Central memory CD8-positive, alpha-beta T cell (primary cell): ENCODE results near the gene BACE2.

Source experiments
- ATAC-seq: fragments of 150-1000 bp; cut with Tn5 transposase; replicated peaks from 2 replicates; pipeline ENCODE4 v1.10.0; 2022; ENCODE audit warnings: mild to moderate bottlenecking, moderate FRiP score, moderate number of reproducible peaks; ENCODE audit not compliant: poor library complexity, severe bottlenecking; ENCODE audit errors: extremely low read depth
- DNase-seq, 2 donors: peaks; one replicate each; pipeline ENCODE4 v3.0.0; 2021; ENCODE audit warnings: low spot score in 2 of 2
- H3K27ac Mint-ChIP-seq: one replicate; pipeline ENCODE4 v1.8.0; 2022; ENCODE audit warnings: low read depth, mild to moderate bottlenecking, moderate library complexity, mixed read lengths
- H3K27me3 Mint-ChIP-seq: one replicate; pipeline ENCODE4 v1.8.0; 2022; ENCODE audit warnings: mixed read lengths
- H3K36me3 Mint-ChIP-seq: one replicate; pipeline ENCODE4 v1.8.0; 2022; ENCODE audit warnings: mild to moderate bottlenecking, moderate library complexity, mixed read lengths; ENCODE audit not compliant: insufficient read depth
- H3K4me1 Mint-ChIP-seq: one replicate; pipeline ENCODE4 v1.8.0; 2022; ENCODE audit warnings: mixed read lengths
- H3K4me3 Mint-ChIP-seq: one replicate; pipeline ENCODE4 v1.8.0; 2022; ENCODE audit warnings: mild to moderate bottlenecking, moderate library complexity, mixed read lengths
- H3K9me3 Mint-ChIP-seq: one replicate; pipeline ENCODE4 v1.8.0; 2022; ENCODE audit warnings: mixed read lengths

BACE2 gene

DNA sequence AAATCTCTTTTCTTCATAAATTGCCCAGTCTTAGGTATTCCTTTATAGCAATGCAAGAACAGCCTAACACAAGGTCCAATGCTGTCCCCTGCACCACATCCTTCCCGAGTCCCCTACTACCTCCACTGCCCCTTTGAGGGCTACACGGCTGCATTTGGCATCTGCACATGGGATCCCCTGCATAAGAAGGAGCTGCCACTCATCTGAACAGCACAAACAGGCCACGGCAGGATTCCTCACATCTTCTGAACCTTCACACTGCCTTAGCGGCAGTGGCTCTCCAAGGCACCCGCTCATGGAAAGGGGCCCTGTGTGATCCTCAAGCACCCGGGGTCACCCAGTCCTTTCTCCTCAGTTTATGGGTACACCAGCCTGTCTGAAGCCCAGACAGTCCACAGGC is 29.2 kb upstream of the BACE2 start:
- ATAC-seq (no peak), DNase-seq (no peak)
- Mint-ChIP-seq H3K9me3 (no peaks in the 10 kb centered on the region), H3K4me1 (no peaks in the 10 kb centered on the region), H3K36me3 (no peaks in the 10 kb centered on the region), H3K27ac (no peak overlapping the region), H3K27me3 (peaks cover under 1% of the 10 kb centered on the region), H3K4me3 (no peak overlapping the region)

DNA sequence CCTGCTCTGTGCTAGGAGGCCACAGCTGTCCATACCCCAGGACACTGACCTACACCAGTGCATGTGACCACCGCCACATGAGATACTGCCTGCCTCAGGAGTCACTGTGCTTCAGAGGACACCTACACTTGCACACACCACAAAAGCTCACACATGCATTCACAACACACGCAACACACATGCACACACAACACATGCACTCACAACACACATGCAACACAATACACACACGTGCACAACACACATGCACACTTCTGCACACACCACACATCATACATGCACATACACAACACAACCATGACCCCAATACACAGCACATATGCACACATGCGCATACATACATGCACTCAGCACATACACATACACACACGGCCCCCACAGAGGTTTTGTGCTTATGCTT is 28.7 kb upstream of the BACE2 start:
- ATAC-seq (no peak), DNase-seq (no peak)
- peaks cover 6% of the 10 kb centered on the region for H3K27me3 Mint-ChIP-seq
- H3K4me1 Mint-ChIP-seq: no peaks in the 10 kb centered on the region
- no peak overlapping the region for H3K27ac Mint-ChIP-seq
- no peaks in the 10 kb centered on the region for H3K9me3 Mint-ChIP-seq
- H3K4me3 Mint-ChIP-seq: no peak overlapping the region
- H3K36me3 Mint-ChIP-seq: no peaks in the 10 kb centered on the region

DNA sequence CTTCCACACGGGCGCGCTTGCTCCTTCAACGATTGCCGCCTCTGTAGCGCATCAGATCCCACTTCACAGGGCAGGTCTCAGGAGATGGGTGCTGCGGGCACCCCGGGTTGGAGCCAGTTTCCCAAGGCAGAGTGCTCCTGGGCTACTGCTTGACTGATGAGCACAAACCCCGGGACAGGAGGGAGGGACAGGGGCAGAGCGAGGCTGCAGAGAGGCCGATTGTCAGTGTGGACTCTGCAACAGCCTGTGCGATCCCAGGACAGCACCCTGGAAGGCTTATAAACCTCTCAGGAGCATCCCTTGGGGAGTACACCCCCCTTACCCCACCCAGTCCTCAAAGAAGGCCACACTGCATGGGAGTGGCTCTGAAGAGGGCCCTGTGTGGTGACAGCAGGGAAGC is 28.0 kb upstream of the BACE2 start:
- Mint-ChIP-seq H3K27me3 (peaks cover 13% of the 10 kb centered on the region), H3K9me3 (no peaks in the 10 kb centered on the region), H3K4me3 (no peak overlapping the region), H3K27ac (no peak overlapping the region), H3K36me3 (no peaks in the 10 kb centered on the region), H3K4me1 (no peaks in the 10 kb centered on the region)
- no peak for ATAC-seq
- no peak for DNase-seq

DNA sequence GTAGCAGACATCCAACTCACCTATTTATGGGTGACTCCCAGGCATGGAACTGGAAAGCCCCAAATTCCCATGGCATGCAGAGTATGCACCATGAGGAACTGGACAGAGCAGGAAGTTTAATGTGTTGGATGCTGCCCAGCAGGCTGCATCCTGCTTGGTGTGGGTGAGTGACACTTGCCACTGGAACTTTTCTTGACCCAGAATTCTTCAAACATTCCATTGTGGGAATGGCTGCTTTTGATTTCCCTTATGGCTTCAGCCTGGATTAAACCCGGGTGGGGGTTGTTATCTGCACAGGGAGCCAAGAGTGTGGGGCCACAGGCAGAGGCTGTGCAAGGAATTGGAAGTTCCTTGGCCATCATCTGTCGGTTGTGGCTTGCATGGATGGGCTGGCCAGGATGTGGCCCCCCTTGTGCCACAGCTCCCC is 26.9 kb upstream of the BACE2 start:
- Mint-ChIP-seq H3K27me3 (peaks cover 19% of the 10 kb centered on the region), H3K4me1 (no peaks in the 10 kb centered on the region), H3K27ac (no peak overlapping the region), H3K36me3 (no peaks in the 10 kb centered on the region), H3K9me3 (no peaks in the 10 kb centered on the region), H3K4me3 (no peak overlapping the region)
- DNase-seq: no peak
- no peak for ATAC-seq

DNA sequence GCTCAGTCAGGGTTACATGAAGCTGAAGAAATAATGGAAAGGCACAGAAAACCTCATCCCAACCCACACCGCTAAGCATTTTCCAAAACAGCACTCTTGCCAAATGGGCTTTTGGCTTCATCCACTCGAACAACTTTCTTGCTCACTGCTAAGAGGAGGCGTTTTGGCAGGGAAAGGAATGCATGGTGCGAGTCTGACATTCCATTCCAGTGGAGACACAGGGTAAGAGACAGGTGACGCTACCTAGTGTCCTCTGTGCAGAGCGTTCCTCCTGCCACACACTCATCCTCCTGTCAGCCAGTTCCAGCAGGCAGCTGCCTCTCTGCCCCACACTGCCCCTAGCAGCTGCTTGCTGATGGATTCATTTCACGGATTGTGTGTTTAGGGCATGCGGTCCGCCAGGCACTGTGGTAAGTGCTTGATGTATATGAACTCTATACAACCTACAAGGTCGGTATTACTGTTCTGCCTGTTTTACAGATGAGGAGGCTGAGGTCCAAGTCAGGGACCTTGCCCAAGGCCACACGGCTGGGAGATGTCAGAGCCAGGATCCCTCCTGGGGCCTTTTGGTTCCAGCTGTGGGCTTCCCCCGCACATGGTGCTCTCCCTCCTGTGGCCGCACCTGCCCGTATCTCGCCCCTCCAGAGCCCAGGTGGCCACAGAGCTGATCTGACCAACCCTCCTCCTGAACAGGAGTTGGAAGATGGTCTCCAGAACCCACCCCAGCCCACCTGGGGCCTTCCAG is 25.7 kb upstream of the BACE2 start:
- H3K9me3 Mint-ChIP-seq: no peaks in the 10 kb centered on the region
- H3K4me3 Mint-ChIP-seq: no peak overlapping the region
- DNase-seq (no peak), ATAC-seq (no peak)
- peaks cover 19% of the 10 kb centered on the region for H3K27me3 Mint-ChIP-seq
- no peaks in the 10 kb centered on the region for H3K36me3 Mint-ChIP-seq
- no peaks in the 10 kb centered on the region for H3K4me1 Mint-ChIP-seq
- no peak overlapping the region for H3K27ac Mint-ChIP-seq

DNA sequence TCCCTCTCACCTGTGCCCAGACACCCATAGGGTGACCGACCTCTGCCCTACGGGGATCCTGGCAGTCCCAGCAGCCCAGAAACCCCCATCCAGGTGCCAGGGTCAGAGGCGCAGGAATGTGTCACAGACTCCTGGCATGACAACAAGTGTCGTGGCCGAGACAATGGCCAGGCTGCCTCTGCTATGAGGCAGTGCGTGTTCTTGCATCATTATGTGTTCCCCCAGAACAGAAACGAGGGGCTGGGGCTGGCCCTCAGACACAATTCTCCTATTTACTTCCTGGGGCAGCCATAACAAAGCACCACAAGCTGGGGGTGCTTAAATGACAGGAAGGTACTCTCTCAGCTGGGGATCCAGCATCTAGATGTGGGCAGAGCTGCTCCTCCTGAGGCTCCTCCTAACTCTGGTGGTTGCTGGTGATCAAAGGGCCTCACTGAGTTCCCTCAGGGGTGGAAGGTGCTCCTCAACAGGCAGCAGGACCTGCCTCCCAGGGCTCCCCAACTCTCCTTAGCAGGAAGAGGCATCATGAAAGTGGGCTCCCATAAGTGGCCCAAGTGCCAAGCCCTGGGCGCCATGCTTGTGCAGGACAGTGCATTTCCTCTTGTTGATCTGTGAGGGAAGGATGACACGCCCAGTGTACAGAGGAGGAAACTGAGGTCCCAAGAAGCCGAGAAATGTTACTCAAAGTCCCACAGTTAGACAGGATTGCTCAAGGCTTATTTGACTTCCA is 24.2 kb upstream of the BACE2 start:
- H3K4me1 Mint-ChIP-seq: no peaks in the 10 kb centered on the region
- DNase-seq (no peak), ATAC-seq (no peak)
- H3K27me3 Mint-ChIP-seq: peaks cover 19% of the 10 kb centered on the region
- H3K36me3 Mint-ChIP-seq: no peaks in the 10 kb centered on the region
- H3K9me3 Mint-ChIP-seq: no peaks in the 10 kb centered on the region
- H3K27ac Mint-ChIP-seq: no peak overlapping the region
- no peak overlapping the region for H3K4me3 Mint-ChIP-seq

DNA sequence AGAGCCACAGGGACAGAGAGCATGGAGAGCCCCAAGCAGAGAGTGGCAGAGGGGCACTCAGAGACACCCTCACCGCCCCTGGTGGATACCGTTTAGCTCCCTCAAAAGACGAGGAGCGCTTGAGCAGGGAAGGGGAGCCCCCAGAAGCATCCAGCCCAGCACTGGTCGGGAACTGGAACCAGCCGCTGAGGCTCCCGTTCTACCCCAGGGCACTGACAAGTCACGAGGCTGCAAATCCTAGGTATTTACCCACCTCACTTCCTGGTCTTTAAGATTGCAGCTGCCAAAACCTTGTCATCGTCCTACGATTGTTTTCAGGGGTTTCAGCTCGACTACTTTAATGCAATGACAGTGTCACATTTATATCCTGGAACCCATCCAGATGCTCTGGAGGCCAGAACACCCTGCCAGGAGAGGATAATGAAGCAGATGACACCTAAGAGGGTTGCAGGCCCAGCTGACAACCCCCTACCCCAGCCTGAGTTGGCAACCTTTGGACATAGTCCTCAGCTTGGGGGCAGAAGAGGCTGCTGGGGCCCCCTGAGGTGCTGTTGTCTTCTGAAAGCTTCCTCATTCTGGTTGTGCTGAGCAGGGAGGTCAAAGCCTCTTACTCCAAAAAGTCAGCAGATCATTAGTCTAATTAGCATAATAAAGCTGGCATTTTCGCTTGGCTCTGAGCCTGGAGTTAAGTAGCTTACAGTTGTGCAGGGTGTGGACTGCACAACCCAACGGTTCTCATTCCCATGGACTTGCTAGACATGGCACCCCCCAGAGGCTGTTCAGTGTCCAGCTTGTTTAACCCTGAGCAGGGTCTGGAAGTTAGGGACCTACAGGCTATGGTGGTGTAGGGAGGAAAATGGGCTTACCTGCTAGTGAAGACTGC is 20.6 kb upstream of the BACE2 start:
- DNase-seq: no peak
- peaks cover 19% of the 10 kb centered on the region for H3K27me3 Mint-ChIP-seq
- H3K27ac Mint-ChIP-seq: no peak overlapping the region
- no peak overlapping the region for H3K4me3 Mint-ChIP-seq
- no peaks in the 10 kb centered on the region for H3K36me3 Mint-ChIP-seq
- H3K4me1 Mint-ChIP-seq: no peaks in the 10 kb centered on the region
- no peaks in the 10 kb centered on the region for H3K9me3 Mint-ChIP-seq
- no peak for ATAC-seq

DNA sequence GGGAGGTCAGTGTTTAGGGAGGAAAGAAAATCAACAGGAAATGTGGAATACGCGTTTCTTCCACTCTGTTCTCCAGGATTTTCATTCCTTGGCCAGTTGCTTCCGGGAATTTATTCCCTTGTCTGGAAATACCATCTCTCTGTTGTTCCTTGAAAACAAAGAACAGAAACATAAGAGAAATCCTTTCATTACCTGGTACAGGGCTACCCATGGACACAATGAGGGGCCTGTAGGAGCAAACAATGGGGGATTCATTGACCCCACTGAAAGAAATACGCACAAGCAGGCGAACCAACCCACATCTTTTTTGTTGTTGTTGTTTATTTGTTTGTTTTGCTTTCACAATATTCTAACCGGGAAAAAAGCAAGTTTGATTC is 20.0 kb upstream of the BACE2 start:
- ATAC-seq: no peak
- H3K4me1 Mint-ChIP-seq: no peaks in the 10 kb centered on the region
- DNase-seq: no peak
- H3K36me3 Mint-ChIP-seq: no peaks in the 10 kb centered on the region
- no peak overlapping the region for H3K4me3 Mint-ChIP-seq
- no peak overlapping the region for H3K27ac Mint-ChIP-seq
- no peaks in the 10 kb centered on the region for H3K9me3 Mint-ChIP-seq
- peaks cover 19% of the 10 kb centered on the region for H3K27me3 Mint-ChIP-seq

DNA sequence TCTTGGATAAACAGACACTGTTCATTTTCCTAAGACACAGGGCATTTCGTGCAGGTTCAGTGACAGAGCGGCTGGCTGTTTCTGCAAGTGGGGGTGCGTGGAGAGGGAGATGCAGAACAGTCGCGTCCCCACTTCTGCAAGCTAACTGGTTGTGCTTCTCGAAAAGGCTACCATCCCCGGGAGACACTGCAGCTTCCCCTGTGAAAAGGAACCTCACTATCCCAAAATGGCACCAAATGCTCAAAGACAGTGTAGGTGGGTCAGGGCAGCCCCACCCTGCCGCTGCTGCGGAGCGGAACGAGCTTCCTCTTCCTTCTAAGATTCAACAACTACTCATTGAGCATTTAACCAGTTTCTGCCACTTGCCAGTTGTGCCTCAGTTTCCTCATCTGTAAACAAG is 19.2 kb upstream of the BACE2 start:
- Mint-ChIP-seq H3K36me3 (no peaks in the 10 kb centered on the region), H3K27me3 (peaks cover 22% of the 10 kb centered on the region), H3K27ac (no peak overlapping the region), H3K9me3 (no peaks in the 10 kb centered on the region), H3K4me1 (no peaks in the 10 kb centered on the region), H3K4me3 (no peak overlapping the region)
- ATAC-seq (no peak), DNase-seq (no peak)

DNA sequence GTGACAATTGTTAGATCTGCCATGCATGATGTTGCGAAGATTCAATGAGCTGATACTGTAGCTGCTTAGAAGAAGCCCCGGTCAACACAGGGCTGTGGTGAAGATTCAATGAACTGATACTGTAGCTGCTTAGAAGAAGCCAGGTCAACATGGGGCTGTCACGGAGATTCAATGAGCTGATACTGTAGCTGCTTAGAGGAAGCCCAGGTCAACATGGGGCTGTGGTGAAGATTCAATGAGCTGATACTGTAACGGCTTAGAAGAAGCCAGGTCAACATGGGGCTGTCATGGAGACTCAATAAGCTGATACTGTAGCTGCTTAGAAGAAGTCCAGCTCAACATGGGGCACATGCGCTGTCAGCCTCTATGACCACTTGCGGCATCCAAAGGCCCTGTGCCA is 18.8 kb upstream of the BACE2 start:
- no peak overlapping the region for H3K27ac Mint-ChIP-seq
- ATAC-seq: peak; percentile 40
- H3K4me3 Mint-ChIP-seq: no peak overlapping the region
- DNase-seq: no peak
- no peaks in the 10 kb centered on the region for H3K9me3 Mint-ChIP-seq
- peaks cover 22% of the 10 kb centered on the region for H3K27me3 Mint-ChIP-seq
- H3K4me1 Mint-ChIP-seq: no peaks in the 10 kb centered on the region
- H3K36me3 Mint-ChIP-seq: no peaks in the 10 kb centered on the region

DNA sequence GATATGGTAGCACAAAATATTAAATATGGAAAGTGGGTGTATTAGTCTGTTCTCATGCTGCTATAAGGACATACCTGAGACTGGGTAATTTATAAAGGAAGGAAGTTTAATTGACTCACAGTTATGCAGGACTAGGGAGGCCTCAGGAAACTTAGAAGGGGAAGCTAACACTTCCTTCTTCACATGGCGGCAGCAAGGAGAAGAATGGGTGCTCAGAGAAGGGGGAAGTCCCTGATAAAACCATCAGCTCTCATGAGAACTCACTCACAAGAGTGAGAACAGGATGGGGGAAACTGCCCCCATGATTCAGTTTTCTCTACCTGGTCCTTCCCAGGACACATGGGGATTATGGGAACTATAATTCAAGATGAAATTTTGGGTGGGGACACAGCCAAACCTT is 15.8 kb upstream of the BACE2 start:
- H3K4me3 Mint-ChIP-seq: no peak overlapping the region
- no peaks in the 10 kb centered on the region for H3K36me3 Mint-ChIP-seq
- no peak overlapping the region for H3K27ac Mint-ChIP-seq
- DNase-seq (no peak), ATAC-seq (no peak)
- H3K27me3 Mint-ChIP-seq: peaks cover 12% of the 10 kb centered on the region
- H3K9me3 Mint-ChIP-seq: no peaks in the 10 kb centered on the region
- H3K4me1 Mint-ChIP-seq: no peaks in the 10 kb centered on the region

DNA sequence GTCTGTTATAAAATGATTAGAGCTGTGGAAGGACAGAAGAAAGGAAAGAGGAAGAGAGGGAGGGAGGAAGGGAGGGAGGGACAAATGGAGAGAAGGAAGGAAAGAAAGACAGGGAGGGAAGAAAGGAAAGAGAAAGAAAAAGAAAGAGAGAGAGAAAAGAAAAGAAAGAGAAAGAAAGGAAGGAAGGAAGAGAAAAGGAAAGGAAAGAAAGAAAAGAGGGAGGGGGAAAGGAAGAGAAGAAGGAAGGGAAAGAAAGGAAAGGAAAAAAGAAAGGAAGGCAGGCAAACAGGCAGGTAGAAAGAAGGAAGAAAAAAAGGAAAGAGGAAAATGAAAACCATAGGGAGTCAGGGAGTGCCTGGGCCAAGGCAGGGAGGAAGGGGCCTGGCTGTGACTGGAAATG is 14.5 kb upstream of the BACE2 start:
- H3K36me3 Mint-ChIP-seq: no peaks in the 10 kb centered on the region
- no peak for DNase-seq
- peaks cover 2% of the 10 kb centered on the region for H3K9me3 Mint-ChIP-seq
- peaks cover 12% of the 10 kb centered on the region for H3K27me3 Mint-ChIP-seq
- H3K4me1 Mint-ChIP-seq: no peaks in the 10 kb centered on the region
- no peak for ATAC-seq
- no peak overlapping the region for H3K4me3 Mint-ChIP-seq
- no peak overlapping the region for H3K27ac Mint-ChIP-seq
